HFF-Myc (cell line): ENCODE results near the gene EPAS1.

Experiments used
- DNase-seq: peaks from one replicate; pipeline ENCODE4 v3.0.0-alpha.2; 2011; ENCODE audit warnings: low read depth; ENCODE audit errors: extremely low read depth
- H3K4me3 ChIP-seq: replicated peaks from 2 replicates; pipeline ENCODE4 v1.5.1; 2011; ENCODE audit warnings: low read depth, mild to moderate bottlenecking, control low read depth, low read length
- TF ChIP-seq, protein P1 (sequence below): IDR thresholded peaks from 2 replicates; pipeline ENCODE4 v1.5.1; 2012; ENCODE audit warnings: mild to moderate bottlenecking, low read depth, low read length, control low read depth; ENCODE audit errors: missing control alignments

Gene EPAS1

DNA sequence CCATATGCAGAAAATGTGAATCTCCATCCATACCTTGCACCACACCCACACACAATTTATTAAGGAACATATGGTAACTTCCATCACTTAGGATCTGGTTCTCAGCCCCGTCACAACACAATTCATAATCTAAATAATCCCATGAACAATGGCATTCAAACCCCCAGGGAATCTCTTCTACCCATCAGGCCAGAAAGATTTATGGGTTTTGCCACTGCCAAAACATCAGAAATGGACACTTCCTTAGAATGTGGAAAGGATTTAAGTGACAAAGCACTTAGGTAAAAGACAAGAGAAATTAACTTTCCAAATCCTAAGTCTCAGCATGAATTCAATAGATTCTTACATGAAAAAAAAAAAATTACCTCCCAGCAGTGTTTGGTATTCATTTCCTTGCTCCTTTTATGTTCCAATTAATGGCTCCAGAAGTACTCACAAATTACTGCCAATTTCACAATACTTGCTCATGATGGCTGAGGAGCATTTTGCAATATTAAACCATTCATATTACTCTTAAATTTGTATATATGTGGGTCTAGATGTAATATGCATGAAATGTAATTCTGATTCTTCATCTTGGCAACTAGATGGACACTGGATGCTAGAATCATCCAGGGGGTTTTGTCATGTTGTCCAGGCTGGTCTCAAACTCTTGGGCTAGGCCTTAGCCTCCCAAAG, 125.6 kb downstream of the EPAS1 start:
- TF ChIP-seq, protein P1, sequence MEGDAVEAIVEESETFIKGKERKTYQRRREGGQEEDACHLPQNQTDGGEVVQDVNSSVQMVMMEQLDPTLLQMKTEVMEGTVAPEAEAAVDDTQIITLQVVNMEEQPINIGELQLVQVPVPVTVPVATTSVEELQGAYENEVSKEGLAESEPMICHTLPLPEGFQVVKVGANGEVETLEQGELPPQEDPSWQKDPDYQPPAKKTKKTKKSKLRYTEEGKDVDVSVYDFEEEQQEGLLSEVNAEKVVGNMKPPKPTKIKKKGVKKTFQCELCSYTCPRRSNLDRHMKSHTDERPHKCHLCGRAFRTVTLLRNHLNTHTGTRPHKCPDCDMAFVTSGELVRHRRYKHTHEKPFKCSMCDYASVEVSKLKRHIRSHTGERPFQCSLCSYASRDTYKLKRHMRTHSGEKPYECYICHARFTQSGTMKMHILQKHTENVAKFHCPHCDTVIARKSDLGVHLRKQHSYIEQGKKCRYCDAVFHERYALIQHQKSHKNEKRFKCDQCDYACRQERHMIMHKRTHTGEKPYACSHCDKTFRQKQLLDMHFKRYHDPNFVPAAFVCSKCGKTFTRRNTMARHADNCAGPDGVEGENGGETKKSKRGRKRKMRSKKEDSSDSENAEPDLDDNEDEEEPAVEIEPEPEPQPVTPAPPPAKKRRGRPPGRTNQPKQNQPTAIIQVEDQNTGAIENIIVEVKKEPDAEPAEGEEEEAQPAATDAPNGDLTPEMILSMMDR: no peak
- DNase-seq: no peak
- no peak overlapping the region for H3K4me3 ChIP-seq

- no peak overlapping the region for H3K4me3 ChIP-seq
- DNase-seq: no peak
- TF ChIP-seq, protein P1: no peak
Observed at GRCh38 chr2:46424937-46425336, 127.7 kb downstream of the EPAS1 start.

DNA sequence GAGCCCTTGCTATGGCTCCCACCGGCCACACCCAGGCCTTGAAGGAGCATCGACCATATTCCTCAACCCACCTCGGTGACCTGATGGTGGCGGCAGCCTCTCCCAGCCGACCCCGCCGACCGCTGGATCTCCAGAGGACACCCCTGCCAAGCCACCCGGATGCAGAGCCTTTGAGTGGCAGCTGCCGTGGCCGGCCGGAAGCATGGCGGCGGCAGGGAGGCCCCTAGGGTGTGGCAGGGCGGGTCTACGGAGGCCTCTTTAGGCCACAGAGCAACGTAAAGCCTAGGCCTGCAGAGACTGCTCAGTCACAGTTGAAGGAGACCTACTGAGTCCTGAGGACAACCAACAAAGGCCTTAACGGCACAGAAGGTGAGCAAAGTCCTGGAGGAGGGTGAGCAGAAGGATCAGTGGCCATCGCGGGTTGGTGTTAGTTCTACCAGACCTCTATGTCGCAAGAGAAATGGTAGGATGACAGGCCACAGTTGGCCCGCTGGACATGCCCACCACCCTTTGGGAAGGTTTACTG, 131.8 kb downstream of the EPAS1 start:
- no peak overlapping the region for H3K4me3 ChIP-seq
- TF ChIP-seq, protein P1: no peak

GRCh38 chr2:46430413-46430812, 133.2 kb downstream of the EPAS1 start:
- no peak overlapping the region for H3K4me3 ChIP-seq
- DNase-seq: no peak
- TF ChIP-seq, protein P1: no peak

More for the DNA sequence above, 131.8 kb downstream of the EPAS1 start:
- no peak for DNase-seq

GRCh38 chr2:46430992-46431391, 133.8 kb downstream of the EPAS1 start:
- TF ChIP-seq, protein P1: no peak
- no peak overlapping the region for H3K4me3 ChIP-seq
- DNase-seq: no peak

GRCh38 chr2:46431481-46432235, 134.5 kb downstream of the EPAS1 start:
- no peak for DNase-seq
- no peak overlapping the region for H3K4me3 ChIP-seq
- TF ChIP-seq, protein P1: no peak
